IPS-18c (cell line): ENCODE results near the gene TMEM18.
"Not testable (repeated sequence)": the region's sequence is repeated elsewhere in the genome, so short reads cannot be mapped to it uniquely, and the experiment has no call there.

Source experiments
- H3K4me3 ChIP-seq: 2 replicates; pipeline ENCODE4 v1.7.0; 2013; ENCODE audit warnings: low read depth, mild to moderate bottlenecking, low read length, moderate library complexity; ENCODE audit not compliant: insufficient read depth
- H3K9me3 ChIP-seq: one replicate; pipeline ENCODE4 v1.6.1; 2013; ENCODE audit warnings: mild to moderate bottlenecking, low read length, moderate library complexity; ENCODE audit not compliant: control insufficient read depth, insufficient read depth

Gene TMEM18

DNA sequence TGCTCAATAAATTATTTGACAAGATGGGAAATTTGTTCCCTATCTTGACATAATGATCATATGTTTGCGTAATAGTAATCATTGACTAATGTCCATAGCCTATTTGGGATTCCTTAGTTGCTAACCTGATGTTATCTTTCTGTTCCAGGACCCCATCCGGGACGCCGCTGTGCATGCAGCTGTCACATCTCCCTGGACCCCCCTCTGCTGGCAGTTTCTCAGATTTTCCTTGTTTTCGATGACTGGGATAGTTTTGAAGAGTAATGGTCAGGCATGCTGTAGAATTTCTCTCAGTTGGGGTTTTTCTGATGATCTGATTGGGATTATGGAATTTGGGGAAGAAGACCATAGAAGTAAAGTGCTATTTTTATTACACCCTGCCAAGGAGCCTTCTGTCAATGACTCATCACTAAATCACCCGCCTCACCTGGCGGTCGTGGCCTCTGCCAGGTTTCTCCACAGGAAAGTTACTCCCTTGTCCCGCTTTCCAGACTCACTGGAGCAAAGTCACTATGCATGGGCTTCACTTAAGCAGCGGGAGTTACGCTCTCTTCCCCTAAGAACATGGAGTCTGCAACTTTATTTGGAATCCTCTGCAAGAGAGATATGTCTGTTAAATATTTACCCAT, 19.9 kb upstream of the TMEM18 start:
- H3K4me3 ChIP-seq = no peak overlapping the region
- H3K9me3 ChIP-seq = no peaks in the 10 kb centered on the region

DNA sequence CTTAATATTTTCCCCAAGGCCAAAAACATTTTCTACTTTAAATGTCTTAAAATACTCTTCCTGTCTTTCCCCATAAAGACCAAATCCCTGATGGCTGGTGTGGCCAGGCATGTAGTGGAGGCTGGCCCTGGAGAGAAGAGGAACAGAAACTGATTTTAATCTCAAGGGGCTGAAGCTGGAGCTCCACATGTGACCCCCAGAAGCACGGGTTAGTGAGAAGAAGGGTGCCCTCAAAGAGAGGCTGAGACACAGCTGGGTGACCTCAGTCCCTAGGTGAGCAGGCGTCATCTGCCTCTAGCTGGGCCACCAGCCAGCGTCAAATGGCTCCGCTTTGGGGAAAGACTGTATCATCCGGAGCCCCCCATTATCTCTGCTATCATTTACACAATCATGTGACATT, 19.3 kb upstream of the TMEM18 start:
- no peaks in the 10 kb centered on the region for H3K9me3 ChIP-seq
- H3K4me3 ChIP-seq = no peak overlapping the region

DNA sequence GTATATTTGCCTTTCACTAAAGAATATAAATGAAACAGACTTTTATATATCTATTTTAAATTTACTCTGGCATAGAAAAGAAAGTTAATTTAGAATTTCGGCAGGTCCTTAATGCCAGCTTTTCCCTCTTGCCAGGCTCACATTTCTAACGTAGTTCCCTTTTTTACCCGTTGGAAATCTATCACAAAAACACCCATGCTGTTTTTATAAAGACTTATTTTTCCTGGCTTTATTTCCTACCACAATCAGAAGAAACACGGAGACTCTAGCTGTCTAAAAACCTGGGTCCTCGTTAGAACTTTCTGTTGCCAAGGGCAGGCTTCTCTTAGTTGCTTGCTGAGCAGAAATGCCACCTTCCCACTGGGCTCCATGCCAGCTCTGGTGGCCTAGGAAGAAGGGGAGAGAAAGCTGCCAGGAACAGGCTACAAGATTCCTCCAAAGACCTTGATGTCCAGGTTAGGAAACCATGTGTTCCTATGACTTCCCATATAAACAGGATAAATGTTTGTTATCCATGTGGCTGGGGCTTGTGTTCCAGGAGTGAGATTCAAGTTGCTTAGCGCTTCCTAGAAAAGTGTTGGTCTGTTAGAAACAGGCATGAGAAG, 17.8 kb upstream of the TMEM18 start:
- Histone ChIP-seq H3K9me3 (no peaks in the 10 kb centered on the region), H3K4me3 (no peak overlapping the region)

DNA sequence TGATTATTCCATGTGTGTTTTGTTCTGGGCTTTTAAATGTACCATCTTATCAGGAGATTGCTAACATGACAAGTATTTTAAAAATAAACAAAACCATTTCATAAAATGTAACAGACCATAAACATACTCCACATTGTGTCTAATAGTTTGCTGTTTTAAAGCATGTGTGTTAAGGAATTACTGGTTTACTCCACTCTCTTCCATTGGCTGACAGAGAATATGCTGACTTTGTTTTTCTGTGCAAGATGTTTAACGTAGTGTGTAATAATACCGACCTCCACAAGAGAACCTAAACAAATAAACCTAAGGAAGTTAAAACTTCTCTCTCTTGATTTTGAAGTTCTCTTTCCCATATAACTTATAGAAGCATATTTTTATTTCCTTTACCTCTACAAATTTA, 17.0 kb upstream of the TMEM18 start:
- no peak overlapping the region for H3K4me3 ChIP-seq
- no peaks in the 10 kb centered on the region for H3K9me3 ChIP-seq

DNA sequence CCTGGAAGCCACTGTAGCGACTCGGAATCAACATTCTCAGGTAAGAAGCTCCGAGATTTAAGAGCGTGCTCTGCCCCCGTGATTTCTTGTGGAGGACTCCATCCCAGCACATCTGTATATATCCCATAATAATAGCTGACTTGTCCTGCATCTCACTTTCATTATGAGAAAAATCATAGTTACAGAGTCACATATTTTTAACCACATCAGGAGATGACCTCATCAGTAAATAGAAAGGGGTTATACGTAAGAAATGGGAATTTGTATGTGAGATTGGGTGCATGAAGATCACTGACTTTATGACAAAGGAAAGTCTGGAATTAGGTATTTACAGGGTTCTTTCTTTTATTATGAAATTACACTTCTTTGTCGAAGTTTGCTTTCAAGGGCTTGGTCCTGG, 16.4 kb upstream of the TMEM18 start:
- no peaks in the 10 kb centered on the region for H3K9me3 ChIP-seq
- no peak overlapping the region for H3K4me3 ChIP-seq

DNA sequence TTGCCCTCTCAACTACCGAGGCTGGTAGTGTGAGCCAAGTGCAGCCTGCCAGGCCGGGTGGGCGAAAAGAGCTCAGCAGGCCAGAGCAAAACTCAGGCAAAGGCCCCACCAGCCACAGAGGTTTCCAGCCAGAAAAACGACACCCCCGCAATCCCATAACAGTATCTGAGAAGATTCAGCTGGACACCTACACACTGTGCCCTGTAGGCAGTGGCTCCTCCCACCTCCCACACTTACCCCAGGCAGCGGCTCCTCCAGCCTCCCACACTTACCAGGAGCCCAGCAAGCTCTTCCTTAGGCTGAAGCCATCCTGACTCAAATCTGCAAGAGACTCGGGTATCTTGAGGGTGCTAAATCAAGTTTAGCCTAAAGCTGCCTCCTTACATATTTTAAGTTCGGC, 15.6 kb upstream of the TMEM18 start:
- H3K9me3 ChIP-seq = no peaks in the 10 kb centered on the region
- H3K4me3 ChIP-seq = no peak overlapping the region

DNA sequence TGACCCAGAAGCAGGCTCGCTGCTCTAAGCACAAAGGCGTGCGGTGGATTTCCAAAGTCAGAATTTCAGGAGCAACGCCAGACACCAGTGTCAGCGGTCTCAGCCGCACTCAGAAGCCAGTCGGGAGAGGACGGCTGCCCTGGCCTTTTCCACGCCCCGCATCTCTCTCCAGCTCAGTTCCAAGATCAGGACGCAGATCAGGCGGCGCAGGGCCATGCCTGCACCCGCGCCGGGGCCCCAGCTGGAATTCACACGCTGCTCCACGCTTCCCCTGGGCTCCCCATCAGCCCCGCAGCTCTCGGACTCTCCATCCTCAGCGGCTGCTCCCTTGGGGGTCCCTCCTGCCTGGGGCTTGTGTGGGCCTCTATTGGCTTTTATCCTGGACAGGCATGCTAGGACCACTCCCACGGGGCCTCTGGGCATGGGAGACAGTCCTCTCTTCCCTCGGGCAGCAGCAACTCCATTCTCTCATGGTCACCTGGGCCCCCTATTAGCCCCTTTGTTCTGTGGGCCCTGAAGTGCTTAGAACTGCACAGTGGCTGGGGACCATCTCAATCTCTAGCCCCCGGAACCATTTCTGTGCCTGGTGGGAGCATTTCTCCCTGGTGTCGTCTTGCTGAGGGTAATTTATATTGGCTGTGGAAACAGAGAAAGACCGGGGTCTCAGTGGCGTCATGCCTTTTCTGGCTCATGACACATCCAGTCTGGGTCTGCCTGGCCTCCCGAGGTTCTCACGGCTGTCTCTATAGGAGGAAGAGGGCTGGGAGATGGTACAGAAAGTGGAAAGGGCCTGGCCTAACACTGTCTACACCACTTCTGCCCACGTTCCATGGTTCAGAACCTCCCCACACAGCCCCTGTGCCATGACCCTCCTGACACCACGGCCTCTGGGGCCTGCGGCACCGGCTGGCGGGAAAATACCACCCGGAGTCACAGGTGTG, 14.9 kb upstream of the TMEM18 start:
- H3K4me3 ChIP-seq = no peak overlapping the region

DNA sequence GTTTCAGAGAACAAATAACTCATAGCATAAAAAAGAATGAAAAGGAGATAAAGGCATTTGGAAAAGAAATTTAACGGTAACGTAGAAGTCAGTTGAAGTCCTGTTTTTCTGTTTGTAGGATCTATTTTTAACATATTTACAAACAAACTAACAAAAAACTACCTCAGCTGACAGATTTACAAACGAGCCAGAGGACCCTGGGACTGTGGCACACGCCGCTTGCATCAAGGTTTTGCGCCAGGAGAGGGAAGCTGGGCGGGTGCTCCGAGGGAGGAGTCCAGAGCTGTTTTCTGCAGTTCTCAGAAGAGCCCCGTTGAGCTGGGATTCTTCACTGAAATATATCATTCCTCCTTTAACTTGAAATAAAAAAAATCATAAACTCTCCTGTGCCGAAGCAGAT, 13.6 kb upstream of the TMEM18 start:
- Histone ChIP-seq H3K9me3 (peaks cover 6% of the 10 kb centered on the region), H3K4me3 (no peak overlapping the region)

More for the DNA sequence above, 14.9 kb upstream of the TMEM18 start:
- H3K9me3 ChIP-seq = no peaks in the 10 kb centered on the region

DNA sequence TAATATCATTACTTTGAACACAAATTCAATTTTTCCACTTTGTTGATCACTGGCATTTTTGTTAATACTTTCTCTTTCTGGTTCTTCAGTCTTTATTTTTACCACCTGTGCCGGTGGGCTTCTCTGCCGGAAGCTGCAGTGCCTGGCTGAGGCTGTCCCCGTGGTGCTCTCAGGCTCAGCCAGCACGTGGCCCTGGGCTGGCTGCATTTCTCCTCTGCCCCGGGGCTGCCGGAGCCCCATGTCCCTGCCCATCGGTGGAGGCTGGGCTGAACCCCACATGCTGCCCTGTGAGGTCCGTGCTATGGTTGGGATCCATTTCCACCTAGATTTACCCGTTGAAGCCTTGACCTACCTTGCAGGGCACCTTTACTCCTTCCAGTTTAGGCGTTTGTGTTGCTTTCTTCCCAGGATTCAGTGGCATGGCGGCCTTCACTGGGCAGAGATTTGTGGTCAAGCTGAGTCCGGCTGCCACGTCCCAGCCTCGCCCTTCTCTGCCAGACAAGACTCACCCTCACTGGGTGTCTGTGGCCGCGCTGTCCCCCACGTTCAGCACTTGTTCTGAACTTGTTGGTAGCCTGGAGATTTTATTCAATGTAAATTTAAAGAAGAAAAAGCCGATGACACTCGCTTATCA, 12.8 kb upstream of the TMEM18 start:
- Histone ChIP-seq H3K9me3 (peaks cover 8% of the 10 kb centered on the region), H3K4me3 (no peak overlapping the region)

DNA sequence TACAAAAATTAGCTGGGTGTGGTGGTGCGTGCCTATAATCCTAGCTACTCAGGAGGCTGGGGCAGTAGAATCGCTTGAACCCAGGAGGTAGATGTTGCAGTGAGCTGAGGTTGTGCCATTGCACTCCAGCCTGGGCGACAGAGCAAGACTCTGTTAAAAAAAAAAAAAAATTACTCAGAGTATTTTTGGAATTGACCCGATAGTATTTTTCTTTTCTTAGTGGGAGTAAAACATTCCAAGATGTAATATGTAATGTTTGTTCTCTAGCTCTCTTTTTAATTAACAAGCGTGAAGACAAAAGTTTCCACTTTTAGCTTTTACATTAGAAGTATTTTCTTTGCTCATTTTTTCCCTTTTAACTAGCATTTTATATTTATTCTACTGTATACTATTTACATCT, 12.0 kb upstream of the TMEM18 start:
- H3K4me3 ChIP-seq = no peak overlapping the region
- H3K9me3 ChIP-seq = peaks cover 8% of the 10 kb centered on the region

DNA sequence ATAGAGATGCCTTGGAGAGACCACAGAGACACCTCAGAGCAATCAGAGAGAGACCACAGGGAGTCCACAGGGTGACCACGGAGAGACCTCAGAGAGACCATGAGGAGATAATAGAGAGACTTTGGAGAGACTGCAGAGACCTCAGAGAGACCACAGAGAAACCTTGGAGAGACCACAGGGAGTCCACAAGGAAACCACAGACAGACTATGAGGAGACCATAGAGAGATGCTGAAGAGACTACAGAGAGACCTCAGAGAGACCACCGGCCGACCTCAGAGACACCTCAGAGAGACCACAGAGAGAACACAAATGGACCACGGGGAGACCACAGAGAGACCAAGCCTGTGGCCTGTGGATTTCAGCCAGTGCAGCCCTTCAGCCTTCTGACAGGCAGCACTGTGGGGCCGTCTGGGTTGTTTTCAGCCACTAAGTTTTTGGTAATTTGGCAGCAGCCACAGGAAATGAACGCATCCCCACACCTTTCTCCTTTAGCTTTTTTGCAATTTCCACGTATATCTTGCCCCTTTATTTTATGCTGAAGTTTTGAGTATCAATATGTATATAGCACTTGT, 11.4 kb upstream of the TMEM18 start:
- peaks cover 8% of the 10 kb centered on the region for H3K9me3 ChIP-seq
- H3K4me3 ChIP-seq = no peak overlapping the region

DNA sequence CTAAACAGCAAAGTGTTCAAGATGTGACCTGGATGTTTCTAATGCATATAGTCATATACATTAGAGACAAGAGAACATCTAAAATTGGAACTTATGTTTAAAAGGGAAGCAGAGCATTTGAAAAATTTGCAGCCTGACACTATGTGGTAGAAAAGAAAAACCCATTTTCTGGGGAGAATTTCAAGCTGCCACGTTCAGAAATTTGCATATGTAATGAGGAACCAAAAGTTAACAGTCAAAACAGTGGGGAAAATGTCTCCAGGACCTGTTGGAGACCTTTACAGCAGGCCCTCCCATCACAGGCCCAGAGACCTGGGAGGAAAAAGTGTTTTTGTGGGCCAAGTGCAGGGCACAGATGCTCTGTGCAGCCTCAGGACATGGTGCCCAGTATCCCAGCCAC, 8.2 kb upstream of the TMEM18 start:
- peaks cover 8% of the 10 kb centered on the region for H3K9me3 ChIP-seq
- no peak overlapping the region for H3K4me3 ChIP-seq

DNA sequence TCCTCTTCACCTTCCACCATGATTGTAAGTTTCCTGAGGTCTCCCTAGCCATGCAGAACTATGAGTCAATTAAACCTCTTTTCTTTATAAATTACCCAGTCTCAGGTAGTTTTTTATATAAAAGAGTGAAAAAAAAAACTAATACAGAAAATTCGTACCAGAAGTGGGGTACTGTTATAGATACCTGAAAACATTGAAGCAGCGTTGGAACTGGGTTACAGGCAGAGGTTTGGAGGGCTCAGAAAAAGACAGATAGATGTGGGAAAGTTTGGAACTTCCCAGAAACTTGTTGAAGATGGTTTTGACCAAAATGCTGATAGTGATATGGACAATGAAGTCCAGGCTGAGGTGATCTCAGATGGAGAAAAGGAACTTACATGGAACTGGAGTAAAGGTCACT, 7.7 kb upstream of the TMEM18 start:
- not testable (repeated sequence) for H3K4me3 ChIP-seq, H3K9me3 ChIP-seq

DNA sequence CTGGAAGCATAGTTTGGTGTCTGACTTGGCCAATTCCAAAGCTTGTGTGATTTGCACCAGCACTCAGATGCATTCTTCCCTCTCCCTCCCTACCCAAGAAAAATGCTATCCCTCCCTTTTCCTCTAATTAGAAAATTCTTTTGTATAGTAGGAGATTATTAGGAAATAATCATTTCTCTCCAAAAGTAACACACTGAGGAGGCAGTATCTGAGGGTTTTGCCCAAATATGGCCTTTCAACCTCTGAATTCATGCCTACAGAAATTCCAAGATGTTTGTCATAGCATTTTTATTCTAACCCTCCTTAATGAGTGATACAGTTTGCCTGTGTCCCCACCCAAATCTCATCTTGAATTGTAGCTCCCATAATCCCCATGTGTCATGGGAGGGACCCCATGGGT, 5.0 kb upstream of the TMEM18 start:
- H3K9me3 ChIP-seq = peaks cover 8% of the 10 kb centered on the region

DNA sequence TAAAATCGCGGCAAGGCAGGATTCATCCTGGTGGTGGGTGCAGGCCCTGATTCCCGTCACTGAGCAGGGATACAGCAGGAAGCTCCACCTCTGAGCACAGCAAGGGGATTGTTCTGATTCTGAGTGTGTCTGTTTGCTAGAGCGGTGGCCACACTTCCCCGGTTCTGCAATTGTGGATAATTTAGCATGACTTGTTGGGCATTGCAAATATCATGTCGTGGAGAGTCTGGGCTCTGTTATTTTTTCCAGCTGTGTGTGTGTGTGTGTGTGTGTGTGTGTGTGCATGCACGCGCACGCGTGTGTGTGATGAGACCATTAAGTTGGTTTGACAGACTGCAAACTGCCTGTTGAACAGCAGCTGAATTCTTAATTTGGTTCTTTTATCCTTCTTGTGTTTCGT, 4.1 kb upstream of the TMEM18 start:
- Histone ChIP-seq H3K9me3 (peaks cover 8% of the 10 kb centered on the region), H3K4me3 (no peak overlapping the region)

More for the DNA sequence above, 5.0 kb upstream of the TMEM18 start:
- no peak overlapping the region for H3K4me3 ChIP-seq

DNA sequence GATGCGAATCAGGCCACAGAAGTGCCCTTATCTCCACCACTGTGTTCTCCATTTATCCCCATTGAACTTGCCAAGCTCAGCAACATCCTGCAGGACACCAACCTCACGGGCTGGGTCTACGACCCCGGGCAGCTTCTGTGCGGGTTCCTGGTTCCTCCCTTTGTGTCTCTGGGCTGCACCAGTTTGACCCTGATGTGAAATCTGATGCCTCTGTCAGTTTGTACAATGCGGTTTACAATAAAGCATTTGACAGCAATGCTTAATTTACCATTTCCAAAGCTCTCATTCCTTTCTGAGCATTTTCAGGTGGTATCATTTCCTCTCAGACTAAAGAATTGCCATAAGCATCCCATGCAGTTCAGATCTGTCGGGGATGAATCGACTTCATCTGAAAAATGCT, 3.3 kb upstream of the TMEM18 start:
- peaks cover under 1% of the 10 kb centered on the region for H3K9me3 ChIP-seq
- no peak overlapping the region for H3K4me3 ChIP-seq

DNA sequence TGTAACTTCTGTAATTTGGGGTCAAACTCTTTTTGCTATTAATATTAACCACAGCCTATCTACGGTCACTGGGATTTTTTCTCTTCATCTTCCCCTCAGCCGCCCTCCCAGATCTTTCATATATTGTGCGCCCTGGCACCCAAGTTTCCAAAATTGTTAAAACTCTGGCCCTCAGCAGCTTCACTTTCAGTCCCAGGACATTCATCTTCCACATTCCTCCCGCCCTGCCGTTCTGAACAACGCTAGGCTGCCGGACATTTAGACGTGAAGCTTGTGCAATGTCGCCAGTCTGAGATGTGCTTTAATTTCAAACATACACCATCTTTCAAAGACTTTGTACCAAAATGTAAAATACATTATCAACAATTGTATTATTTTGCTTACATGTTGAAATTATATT, 1.8 kb upstream of the TMEM18 start:
- Histone ChIP-seq H3K9me3 (no peaks in the 10 kb centered on the region), H3K4me3 (no peak overlapping the region)
